HEK293 (cell line): ENCODE results near the gene ROR2.

ENCODE experiments used
- CTCF ChIP-seq: fragments of 450-650 bp; formaldehyde crosslinking; IDR thresholded peaks from 2 replicates; pipeline ENCODE4 v1.5.1; 2016; ENCODE audit warnings: missing biosample characterization, missing genetic modification characterization
- MYNN ChIP-seq: fragments of 450-650 bp; formaldehyde crosslinking; IDR thresholded peaks from 2 replicates; pipeline ENCODE4 v1.5.1; 2016; ENCODE audit warnings: missing biosample characterization, missing genetic modification characterization, borderline replicate concordance
- ZBTB49 ChIP-seq: fragments of 450-650 bp; formaldehyde crosslinking; IDR thresholded peaks from 2 replicates; pipeline ENCODE4 v1.5.1; 2016; ENCODE audit warnings: missing biosample characterization, missing genetic modification characterization, low read depth
- ZFP37 ChIP-seq: fragments of 450-650 bp; formaldehyde crosslinking; IDR thresholded peaks from 2 replicates; pipeline ENCODE4 v1.5.1; 2016; ENCODE audit warnings: missing biosample characterization, missing genetic modification characterization
- ZNF580 ChIP-seq: fragments of 450-650 bp; formaldehyde crosslinking; IDR thresholded peaks from 2 replicates; pipeline ENCODE4 v1.5.1; 2016; ENCODE audit warnings: missing biosample characterization, missing genetic modification characterization
- ZNF629 ChIP-seq: fragments of 450-650 bp; formaldehyde crosslinking; IDR thresholded peaks from 2 replicates; pipeline ENCODE4 v1.5.1; 2017; ENCODE audit warnings: missing biosample characterization, missing genetic modification characterization
- ZNF701 ChIP-seq: fragments of 450-650 bp; formaldehyde crosslinking; IDR thresholded peaks from 2 replicates; pipeline ENCODE4 v1.5.1; 2016; ENCODE audit warnings: missing biosample characterization, missing genetic modification characterization
- ZNF768 ChIP-seq: fragments of 450-650 bp; formaldehyde crosslinking; IDR thresholded peaks from 2 replicates; pipeline ENCODE4 v1.5.1; 2018; ENCODE audit warnings: missing biosample characterization, mild to moderate bottlenecking, missing genetic modification characterization

GRCh38 chr9:91843623-91844148 lies 106.3 kb downstream of the ROR2 start:
- TF ChIP-seq CTCF (tag by site-specific recombination) = no peak
- TF ChIP-seq ZNF580 (tag by site-specific recombination) = no peak
- TF ChIP-seq ZFP37 (tag by site-specific recombination) = no peak
- TF ChIP-seq ZNF629 (tag by site-specific recombination) = no peak
- TF ChIP-seq ZNF768 (tag by site-specific recombination) = no peak
- no peak for TF ChIP-seq MYNN (tag by site-specific recombination)
- TF ChIP-seq ZNF701 (tag by site-specific recombination) = no peak
- no peak for TF ChIP-seq ZBTB49 (tag by site-specific recombination)
